ENCODE data around the gene CHD5.

CHD5 gene

GRCh38 chr1:6059866-6060265 is 120.3 kb downstream of the CHD5 start:
- Mint-ChIP-seq H3K36me3 (peaks cover 36 to 52% of the 10 kb centered on the region in 2 donors), H3K9me3 (peaks cover 0 to 1% of the 10 kb centered on the region in 2 donors), H3K27ac (no peak overlapping the region), H3K4me1 (peaks cover 21 to 28% of the 10 kb centered on the region in 2 donors), H3K27me3 (no peaks in the 10 kb centered on the region), H3K4me3 (no peak overlapping the region)
- ATAC-seq (replicated peaks), result no peak
- no peak for DNase-seq

GRCh38 chr1:6057170-6057845 is 122.8 kb downstream of the CHD5 start:
- Mint-ChIP-seq H3K27ac (peak overlapping the region; percentile 34), H3K4me3 (no peak overlapping the region), H3K27me3 (no peaks in the 10 kb centered on the region), H3K36me3 (peaks cover 42 to 59% of the 10 kb centered on the region in 2 donors), H3K9me3 (no peaks in the 10 kb centered on the region), H3K4me1 (peaks cover 16 to 18% of the 10 kb centered on the region in 2 donors)
- DNase-seq, result no peak
- ATAC-seq (replicated peaks), result no peak

- H3K4me3 Mint-ChIP-seq, result no peak overlapping the region
- peaks cover 16 to 17% of the 10 kb centered on the region in 2 donors for H3K4me1 Mint-ChIP-seq
- peak overlapping the region; percentile 20 for H3K27ac Mint-ChIP-seq
- no peaks in the 10 kb centered on the region for H3K9me3 Mint-ChIP-seq
- no peaks in the 10 kb centered on the region for H3K27me3 Mint-ChIP-seq
- ATAC-seq (replicated peaks) (no peak), DNase-seq (no peak)
- H3K36me3 Mint-ChIP-seq, result peaks cover 40 to 59% of the 10 kb centered on the region in 2 donors
Observed at GRCh38 chr1:6056572-6056948, 123.6 kb downstream of the CHD5 start.

- H3K4me1 Mint-ChIP-seq, result peaks cover 12 to 17% of the 10 kb centered on the region in 2 donors
Observed at GRCh38 chr1:6054596-6054995, 125.5 kb downstream of the CHD5 start.

GRCh38 chr1:6053206-6053546 is 126.9 kb downstream of the CHD5 start:
- no peak overlapping the region for H3K4me3 Mint-ChIP-seq
- peaks cover 10 to 17% of the 10 kb centered on the region in 2 donors for H3K4me1 Mint-ChIP-seq
- peaks cover 47 to 65% of the 10 kb centered on the region in 2 donors for H3K36me3 Mint-ChIP-seq
- H3K27ac Mint-ChIP-seq, result no peak overlapping the region
- DNase-seq (no peak), ATAC-seq (replicated peaks) (no peak)
- H3K27me3 Mint-ChIP-seq, result no peaks in the 10 kb centered on the region
- no peaks in the 10 kb centered on the region for H3K9me3 Mint-ChIP-seq

More at GRCh38 chr1:6054596-6054995, 125.5 kb downstream of the CHD5 start:
- Mint-ChIP-seq H3K27me3 (no peaks in the 10 kb centered on the region), H3K9me3 (no peaks in the 10 kb centered on the region), H3K27ac (no peak overlapping the region), H3K4me3 (no peak overlapping the region), H3K36me3 (peaks cover 45 to 62% of the 10 kb centered on the region in 2 donors)
- DNase-seq, result no peak
- ATAC-seq (replicated peaks), result no peak

DNA sequence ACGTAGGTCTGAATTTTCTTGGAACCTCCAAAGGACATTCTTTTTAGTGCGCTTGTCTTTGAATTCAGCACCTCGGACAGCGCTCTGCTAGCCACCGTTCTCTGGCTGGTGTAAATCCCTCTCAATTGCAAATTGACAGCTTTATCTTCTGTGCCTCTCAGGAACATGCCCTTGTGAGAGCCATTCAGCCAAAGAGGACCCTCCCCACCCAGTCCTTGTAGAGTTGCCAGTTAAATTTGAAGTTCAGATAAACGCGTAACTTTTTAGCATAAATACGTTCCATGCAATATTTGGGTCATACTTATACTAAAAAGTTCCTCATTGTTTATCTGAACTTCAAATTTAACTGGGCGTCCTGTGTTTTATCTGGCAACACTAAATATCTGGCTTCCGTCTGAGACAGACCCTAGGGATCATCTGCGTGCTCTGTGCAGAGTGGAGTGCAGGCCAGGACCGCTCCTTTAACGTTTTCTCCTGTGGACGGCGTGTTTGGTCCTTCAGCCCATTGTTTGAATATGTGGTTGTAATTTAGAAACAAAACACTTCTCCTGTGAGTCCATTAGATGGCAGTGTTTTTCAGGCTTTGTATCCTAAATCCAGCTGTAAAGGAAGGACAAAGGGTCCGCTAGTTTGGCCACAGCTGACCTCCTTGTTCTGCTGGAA is 127.4 kb downstream of the CHD5 start:
- H3K27me3 Mint-ChIP-seq, result no peaks in the 10 kb centered on the region
- no peaks in the 10 kb centered on the region for H3K9me3 Mint-ChIP-seq
- H3K4me3 Mint-ChIP-seq, result no peak overlapping the region
- no peak for ATAC-seq (replicated peaks)
- no peak overlapping the region for H3K27ac Mint-ChIP-seq
- DNase-seq, result no peak
- H3K4me1 Mint-ChIP-seq, result peaks cover 10 to 14% of the 10 kb centered on the region in 2 donors
- peaks cover 50 to 68% of the 10 kb centered on the region in 2 donors for H3K36me3 Mint-ChIP-seq

Data from stimulated activated naive B cell treated with anti-CD40 and anti-IgM and Interleukin-4, amounts not matched to agents 10 μg/mL and 1 μg/mL and 100 μg/mL, for 72 hours (primary cell).